PC-9 (cell line): ENCODE results near the gene EAF1. TPM values are rescaled to one million over a fixed set of nuclear protein-coding genes. Genes with fewer than 3 reads are reported as not detected.
"Not testable (repeated sequence)": the region's sequence is repeated elsewhere in the genome, so short reads cannot be mapped to it uniquely, and the experiment has no call there.

ENCODE experiments used
- BruUV-seq: library from RNA; stranded (reverse); fragments of 400-500 nt; replicated peaks from 2 replicates; lab custom pipeline; 2021; lab: Mats Ljungman, UMichigan
- CTCF ChIA-PET: fragments of 300-600 bp; sonication (Branson Sonifier 250); formaldehyde crosslinking; loops from one replicate; lab custom pipeline; 2022; ENCODE audit warnings: antibody characterized with exemption; lab: Charles Lee
- POLR2A ChIA-PET: fragments of 300-600 bp; sonication (Branson Sonifier 250); formaldehyde crosslinking; loops from one replicate; lab custom pipeline; 2022; ENCODE audit warnings: antibody characterized with exemption; ENCODE audit not compliant: unreplicated experiment; lab: Charles Lee
- DNase-seq, 2 experiments: peaks; one replicate each; pipeline versions ENCODE4 v3.0.0 to v3.0.0-alpha.2; 2015 to 2022; ENCODE audit warnings: mixed read lengths in 1 of 2
- H2AFZ ChIP-seq: fragments of 200-600 bp; sonication (generic); 2 replicates; pipeline ENCODE4 v1.8.1; 2017; ENCODE audit warnings: antibody characterized with exemption
- H3F3A ChIP-seq: fragments of 200-600 bp; sonication (generic); 2 replicates; pipeline ENCODE4 v1.8.1; 2017; ENCODE audit warnings: antibody characterized with exemption, mild to moderate bottlenecking, low read depth; ENCODE audit not compliant: insufficient read depth
- H3K27ac ChIP-seq: fragments of 200-600 bp; sonication (generic); 2 replicates; pipeline ENCODE4 v1.6.1; 2016; ENCODE audit warnings: mixed run types
- H3K27me3 ChIP-seq: fragments of 200-600 bp; sonication (generic); 2 replicates; pipeline ENCODE4 v1.6.1; 2016; ENCODE audit warnings: low read depth, mixed run types; ENCODE audit not compliant: insufficient read depth
- H3K36me3 ChIP-seq: fragments of 200-600 bp; sonication (generic); 2 replicates; pipeline ENCODE4 v1.6.1; 2016; ENCODE audit warnings: low read depth, mixed run types
- H3K4me1 ChIP-seq: fragments of 200-600 bp; sonication (generic); replicated peaks from 2 replicates; pipeline ENCODE4 v1.6.1; 2016; ENCODE audit warnings: mixed run types; ENCODE audit not compliant: insufficient read depth
- H3K4me2 ChIP-seq: fragments of 200-600 bp; sonication (generic); 2 replicates; pipeline ENCODE4 v1.6.1; 2017; ENCODE audit warnings: mixed run types
- H3K4me3 ChIP-seq: fragments of 200-600 bp; sonication (generic); 2 replicates; pipeline ENCODE4 v1.6.1; 2016; ENCODE audit warnings: mixed run types
- H3K79me2 ChIP-seq: fragments of 200-600 bp; sonication (generic); 2 replicates; pipeline ENCODE4 v1.6.1; 2017; ENCODE audit warnings: low read depth, mixed run types
- H3K9me2 ChIP-seq: fragments of 200-600 bp; sonication (generic); 2 replicates; pipeline ENCODE4 v1.8.1; 2017; ENCODE audit warnings: mild to moderate bottlenecking; ENCODE audit not compliant: insufficient read depth
- H3K9me3 ChIP-seq: fragments of 200-600 bp; sonication (generic); 2 replicates; pipeline ENCODE4 v1.8.1; 2016; ENCODE audit warnings: low read depth; ENCODE audit not compliant: insufficient read depth
- H4K20me1 ChIP-seq: fragments of 200-600 bp; sonication (generic); 2 replicates; pipeline ENCODE4 v1.8.1; 2017; ENCODE audit not compliant: insufficient read depth
- CTCF ChIP-seq: fragments of 200-600 bp; sonication (generic); conservative IDR thresholded peaks from 2 replicates; pipeline ENCODE4 v1.6.1; 2017; ENCODE audit warnings: mixed run types, antibody characterized with exemption, mild to moderate bottlenecking, moderate library complexity
- EZH2 ChIP-seq: fragments of 200-600 bp; sonication (generic); IDR thresholded peaks from 2 replicates; pipeline ENCODE4 v1.8.0; 2017; ENCODE audit warnings: antibody characterized with exemption, low read depth
- intact Hi-C: fragments of 100-400 bp; cut with micrococcal nuclease; formaldehyde crosslinking; loops from one replicate; pipeline ENCODE4 v1.10.0; 2022; ENCODE audit not compliant: unreplicated experiment
- total RNA-seq: library from RNA; stranded (reverse); gene quantifications from 2 replicates; pipeline ENCODE4 v1.2.3, GENCODE V29; 2021

The EAF1 gene
- total RNA-seq, 1 experiment from 2014 or later: 16.4 TPM

GRCh38 chr3:15385901-15386653 is 41.3 kb upstream of the EAF1 start:
- ChIA-PET CTCF (interaction anchor here (0.6 kb wide), 1 partner anchor 52 kb away, joined by 4 read pairs; no protein-coding TSS in a partner anchor), POLR2A (no interaction called here)
- Histone ChIP-seq H3K36me3 (no peaks in the 10 kb centered on the region), H3K9me3 (peaks cover 13% of the 10 kb centered on the region; the same call in 1 of the 2 replicates), H3K4me2 (no peak overlapping the region), H3K9me2 (no peaks in the 10 kb centered on the region), H3K4me1 (peaks cover 12% of the 10 kb centered on the region), H3K27ac (no peak overlapping the region), H3K79me2 (no peaks in the 10 kb centered on the region), H3F3A (peaks cover 14% of the 10 kb centered on the region; the same call in 1 of the 2 replicates), H2AFZ (no peak overlapping the region), H3K4me3 (no peak overlapping the region), H3K27me3 (no peaks in the 10 kb centered on the region), H4K20me1 (no peaks in the 10 kb centered on the region)
- intact Hi-C loops: no loop called here
- DNase-seq: no peak
- BruUV-seq: no TSS peak
- TF ChIP-seq CTCF (no peak), EZH2 (no peak)

GRCh38 chr3:15386654-15386955 is 40.8 kb upstream of the EAF1 start:
- H3K27me3 ChIP-seq, POLR2A ChIA-PET, H3K4me3 ChIP-seq, H3K27ac ChIP-seq, H3K79me2 ChIP-seq, H3K4me2 ChIP-seq, BruUV-seq, H3K36me3 ChIP-seq, CTCF ChIA-PET, intact Hi-C loops, H4K20me1 ChIP-seq, DNase-seq, H3K9me2 ChIP-seq, H2AFZ ChIP-seq: not testable (repeated sequence)
- H3F3A ChIP-seq: peaks cover 14% of the 10 kb centered on the region; the same call in 1 of the 2 replicates
- H3K9me3 ChIP-seq: peaks cover 13% of the 10 kb centered on the region; the same call in 1 of the 2 replicates
- peaks cover 12% of the 10 kb centered on the region for H3K4me1 ChIP-seq

GRCh38 chr3:15387171-15387581 is 40.2 kb upstream of the EAF1 start:
- TF ChIP-seq EZH2: no peak
- TF ChIP-seq CTCF: no peak
- H3K4me3 ChIP-seq: no peak overlapping the region
- peak overlapping the region; percentile 32 for H3K4me2 ChIP-seq
- H3K79me2 ChIP-seq: no peaks in the 10 kb centered on the region
- no peaks in the 10 kb centered on the region for H4K20me1 ChIP-seq
- H3K4me1 ChIP-seq: peaks cover 12% of the 10 kb centered on the region
- H2AFZ ChIP-seq: 0 out of 2 replicates have a peak overlapping the region, but pooled peaks have one; percentile 2
- intact Hi-C loops: no loop called here
- H3K9me2 ChIP-seq: no peaks in the 10 kb centered on the region
- DNase-seq: peak; percentile 34 to 65
- no peaks in the 10 kb centered on the region for H3K27me3 ChIP-seq
- CTCF ChIA-PET: interaction anchor here (0.7 kb wide), 1 partner anchor 272 kb away, joined by 3 read pairs; no protein-coding TSS in a partner anchor
- peak overlapping the region; percentile 40 for H3K27ac ChIP-seq
- H3F3A ChIP-seq: peaks cover 14% of the 10 kb centered on the region; the same call in 1 of the 2 replicates
- no TSS peak for BruUV-seq
- peaks cover 13% of the 10 kb centered on the region; the same call in 1 of the 2 replicates for H3K9me3 ChIP-seq
- H3K36me3 ChIP-seq: no peaks in the 10 kb centered on the region
- POLR2A ChIA-PET: no interaction called here
